Chondrocyte (in vitro differentiated cells): Measurements from ENCODE around the gene CRISPLD2. TPM values are rescaled to one million over a fixed set of nuclear protein-coding genes. Genes with fewer than 3 reads are reported as not detected.

Source experiments
- DNase-seq: peaks from one replicate; pipeline ENCODE4 v3.0.0; 2021; ENCODE audit warnings: mixed read lengths, low spot score
- H3K27ac Mint-ChIP-seq: one replicate; pipeline ENCODE4 v1.8.0; 2021; ENCODE audit warnings: mild to moderate bottlenecking, moderate library complexity, mixed read lengths; ENCODE audit not compliant: unreplicated experiment
- H3K27me3 Mint-ChIP-seq: 2 replicates; pipeline ENCODE4 v1.8.0; 2021; ENCODE audit warnings: low read depth, mixed read lengths
- H3K36me3 Mint-ChIP-seq: 2 replicates; pipeline ENCODE4 v1.8.0; 2021; ENCODE audit warnings: low read depth, mixed read lengths
- H3K4me1 Mint-ChIP-seq: 2 replicates; pipeline ENCODE4 v1.8.0; 2021; ENCODE audit warnings: low read depth, mild to moderate bottlenecking, mixed read lengths
- H3K4me3 Mint-ChIP-seq: one replicate; pipeline ENCODE4 v1.8.0; 2021; ENCODE audit warnings: mild to moderate bottlenecking, moderate library complexity, mixed read lengths; ENCODE audit not compliant: unreplicated experiment
- H3K9me3 Mint-ChIP-seq: 2 replicates; pipeline ENCODE4 v1.8.0; 2021; ENCODE audit warnings: low read depth, mixed read lengths
- total RNA-seq: library from RNA; stranded (reverse); gene quantifications from 3 replicates; pipeline ENCODE4 v1.2.1, GENCODE V29; 2021
- TF ChIP-seq, protein P1 (sequence below): fragments of 200-600 bp; sonication (generic); IDR thresholded peaks from 2 replicates; pipeline ENCODE4 v1.5.0; 2021; ENCODE audit warnings: antibody characterized with exemption, mild to moderate bottlenecking, moderate library complexity

CRISPLD2 gene
- total RNA-seq, 1 donor from 2014 or later = 12.1 TPM

DNA sequence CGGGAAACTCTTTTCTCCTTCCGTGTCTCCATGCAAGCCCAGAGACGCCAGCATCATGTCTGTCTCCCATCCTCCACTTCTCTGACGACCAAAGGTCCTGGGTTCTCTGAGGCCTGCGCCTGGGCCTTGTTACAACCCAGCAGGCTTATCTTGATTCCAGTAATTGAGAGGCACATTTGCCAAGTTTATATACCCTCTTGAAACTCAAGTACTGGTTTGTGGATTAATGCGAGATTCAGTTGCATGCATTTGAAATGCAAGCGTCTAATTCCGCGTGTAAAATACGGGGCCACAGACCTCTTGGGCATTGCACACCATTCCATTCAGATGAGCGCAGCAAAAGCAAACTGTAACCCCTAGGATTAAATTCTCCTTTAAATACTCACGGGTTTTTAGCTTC lies 28.7 kb upstream of the CRISPLD2 start:
- H3K9me3 Mint-ChIP-seq = no peaks in the 10 kb centered on the region
- TF ChIP-seq, protein P1, sequence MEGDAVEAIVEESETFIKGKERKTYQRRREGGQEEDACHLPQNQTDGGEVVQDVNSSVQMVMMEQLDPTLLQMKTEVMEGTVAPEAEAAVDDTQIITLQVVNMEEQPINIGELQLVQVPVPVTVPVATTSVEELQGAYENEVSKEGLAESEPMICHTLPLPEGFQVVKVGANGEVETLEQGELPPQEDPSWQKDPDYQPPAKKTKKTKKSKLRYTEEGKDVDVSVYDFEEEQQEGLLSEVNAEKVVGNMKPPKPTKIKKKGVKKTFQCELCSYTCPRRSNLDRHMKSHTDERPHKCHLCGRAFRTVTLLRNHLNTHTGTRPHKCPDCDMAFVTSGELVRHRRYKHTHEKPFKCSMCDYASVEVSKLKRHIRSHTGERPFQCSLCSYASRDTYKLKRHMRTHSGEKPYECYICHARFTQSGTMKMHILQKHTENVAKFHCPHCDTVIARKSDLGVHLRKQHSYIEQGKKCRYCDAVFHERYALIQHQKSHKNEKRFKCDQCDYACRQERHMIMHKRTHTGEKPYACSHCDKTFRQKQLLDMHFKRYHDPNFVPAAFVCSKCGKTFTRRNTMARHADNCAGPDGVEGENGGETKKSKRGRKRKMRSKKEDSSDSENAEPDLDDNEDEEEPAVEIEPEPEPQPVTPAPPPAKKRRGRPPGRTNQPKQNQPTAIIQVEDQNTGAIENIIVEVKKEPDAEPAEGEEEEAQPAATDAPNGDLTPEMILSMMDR = no peak
- no peak overlapping the region for H3K4me3 Mint-ChIP-seq
- H3K27me3 Mint-ChIP-seq = no peaks in the 10 kb centered on the region
- no peak overlapping the region for H3K27ac Mint-ChIP-seq
- H3K4me1 Mint-ChIP-seq = peaks cover 32% of the 10 kb centered on the region
- peaks cover 2% of the 10 kb centered on the region for H3K36me3 Mint-ChIP-seq
- no peak for DNase-seq

DNA sequence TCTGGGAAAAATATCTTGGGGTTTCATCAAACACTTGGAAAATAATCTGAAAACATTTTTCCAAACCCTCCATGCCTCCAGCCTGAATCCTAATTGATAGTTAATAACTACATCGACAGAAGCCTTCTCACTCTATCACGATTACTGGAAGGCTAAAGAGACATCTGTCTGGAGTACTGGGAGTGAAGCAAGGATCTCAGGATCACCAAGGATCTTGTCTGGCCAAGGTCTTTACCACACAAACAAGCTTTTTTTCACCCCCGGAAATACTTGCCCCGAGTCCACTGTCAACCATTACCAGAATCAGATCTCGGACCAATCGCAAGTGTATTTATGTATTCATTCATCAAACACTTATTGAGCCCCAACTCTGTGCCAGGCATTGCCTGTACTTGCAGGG lies 28.3 kb upstream of the CRISPLD2 start:
- peaks cover 2% of the 10 kb centered on the region for H3K36me3 Mint-ChIP-seq
- H3K4me1 Mint-ChIP-seq = peaks cover 28% of the 10 kb centered on the region
- no peak for DNase-seq
- H3K9me3 Mint-ChIP-seq = no peaks in the 10 kb centered on the region
- TF ChIP-seq, protein P1 = no peak
- no peak overlapping the region for H3K4me3 Mint-ChIP-seq
- H3K27me3 Mint-ChIP-seq = no peaks in the 10 kb centered on the region
- peak overlapping the region; percentile 3 for H3K27ac Mint-ChIP-seq

DNA sequence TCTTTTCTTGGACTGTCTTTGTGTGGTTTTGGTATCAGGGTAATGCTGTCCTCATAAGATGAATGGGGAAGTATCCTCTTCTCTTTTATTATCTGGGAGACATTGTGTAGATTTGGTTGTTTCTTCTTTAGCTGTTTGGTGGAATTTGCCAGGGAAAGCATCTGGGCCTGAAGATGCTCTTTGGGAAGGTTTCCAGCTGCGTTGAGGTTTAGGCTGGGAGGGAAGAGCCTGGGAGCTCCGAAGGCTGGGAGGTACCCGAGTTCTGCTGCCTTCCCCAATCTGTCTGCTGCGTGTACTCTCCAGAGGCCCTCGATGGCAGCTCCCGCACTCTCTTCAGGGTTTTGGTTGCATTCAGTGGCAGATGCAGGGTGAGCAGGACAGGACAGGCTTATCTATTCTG lies 25.6 kb upstream of the CRISPLD2 start:
- Mint-ChIP-seq H3K27ac (no peak overlapping the region), H3K4me1 (peaks cover 20% of the 10 kb centered on the region), H3K36me3 (no peaks in the 10 kb centered on the region), H3K4me3 (no peak overlapping the region), H3K9me3 (no peaks in the 10 kb centered on the region), H3K27me3 (no peaks in the 10 kb centered on the region)
- TF ChIP-seq, protein P1 = no peak
- DNase-seq = no peak

DNA sequence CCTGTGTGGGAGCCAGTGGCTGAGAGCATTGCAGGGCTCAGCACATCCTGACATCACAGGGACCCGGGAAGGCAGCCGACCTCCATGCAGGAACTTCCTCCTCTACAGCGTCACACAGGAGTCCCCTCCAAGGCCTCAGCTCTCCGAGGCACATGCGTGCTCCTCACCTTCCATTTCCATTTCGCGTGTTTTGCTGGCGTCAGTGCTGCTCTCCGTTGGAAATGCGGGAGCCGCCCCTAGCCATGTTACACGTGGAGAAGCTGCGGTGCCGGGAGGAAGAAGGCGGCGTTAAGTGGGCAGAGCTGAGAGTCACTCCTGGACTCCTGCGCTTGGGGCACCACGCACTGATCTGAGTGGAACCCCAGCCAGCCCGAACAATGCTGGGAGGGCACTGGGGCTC lies 25.2 kb upstream of the CRISPLD2 start:
- TF ChIP-seq, protein P1 = no peak
- H3K27ac Mint-ChIP-seq = no peak overlapping the region
- DNase-seq = peak; percentile 81
- peaks cover 20% of the 10 kb centered on the region for H3K4me1 Mint-ChIP-seq
- no peaks in the 10 kb centered on the region for H3K36me3 Mint-ChIP-seq
- H3K27me3 Mint-ChIP-seq = no peaks in the 10 kb centered on the region
- H3K9me3 Mint-ChIP-seq = no peaks in the 10 kb centered on the region
- H3K4me3 Mint-ChIP-seq = no peak overlapping the region

DNA sequence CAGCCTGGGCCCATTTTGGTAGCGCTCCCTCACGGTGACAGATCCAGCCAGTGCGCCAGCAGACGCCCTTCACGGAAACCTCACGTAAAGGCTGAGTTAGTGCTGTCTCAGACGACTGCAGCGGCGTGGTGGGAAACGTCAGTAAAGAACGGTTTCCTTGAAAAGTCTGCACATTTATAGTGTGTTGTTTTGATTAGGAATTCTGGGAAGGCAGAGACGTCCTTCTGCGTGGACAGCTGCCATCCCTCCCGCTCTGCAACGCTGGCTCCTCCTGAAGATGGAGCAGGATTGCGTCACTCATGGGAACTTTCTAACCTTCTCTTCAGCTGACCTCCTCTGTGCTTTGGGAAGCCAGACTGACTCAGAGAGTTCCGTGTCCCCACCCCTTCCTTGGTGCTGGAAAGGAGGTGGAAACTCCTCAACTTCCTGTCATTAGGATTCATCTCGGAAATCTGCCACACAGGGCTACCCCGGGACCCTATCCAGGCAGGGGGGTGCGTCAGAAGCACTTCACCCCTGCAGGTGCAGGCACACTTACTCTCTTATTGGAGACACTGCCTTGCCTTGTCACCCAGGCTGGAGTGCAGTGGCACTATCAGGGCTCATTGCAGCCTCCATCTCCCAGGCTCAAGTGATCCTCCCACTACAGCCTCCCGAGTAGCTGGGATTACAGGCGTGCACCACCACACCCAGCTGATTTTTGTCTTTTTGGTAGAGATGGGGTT lies 24.3 kb upstream of the CRISPLD2 start:
- Mint-ChIP-seq H3K4me3 (no peak overlapping the region), H3K27ac (peak overlapping the region; percentile 41), H3K27me3 (no peaks in the 10 kb centered on the region), H3K9me3 (no peaks in the 10 kb centered on the region), H3K36me3 (no peaks in the 10 kb centered on the region), H3K4me1 (peaks cover 22% of the 10 kb centered on the region)
- TF ChIP-seq, protein P1 = no peak
- peak; percentile 62 for DNase-seq
